Nephron progenitor cell (in vitro differentiated cells): Measurements from ENCODE around the gene UNC93B1.

ENCODE experiments used
- DNase-seq: peaks from one replicate; pipeline ENCODE4 v3.0.0; 2021
- H3K27ac Mint-ChIP-seq: 2 replicates; pipeline ENCODE4 v1.8.0; 2021; ENCODE audit warnings: mild to moderate bottlenecking, moderate library complexity, mixed read lengths
- H3K27me3 Mint-ChIP-seq: 2 replicates; pipeline ENCODE4 v1.8.0; 2021; ENCODE audit warnings: mild to moderate bottlenecking, low read depth, mixed read lengths; ENCODE audit not compliant: poor library complexity
- H3K36me3 Mint-ChIP-seq: 2 replicates; pipeline ENCODE4 v1.8.0; 2021; ENCODE audit warnings: low read depth, mixed read lengths
- H3K4me1 Mint-ChIP-seq: 2 replicates; pipeline ENCODE4 v1.8.0; 2021; ENCODE audit warnings: mixed read lengths
- H3K4me3 Mint-ChIP-seq: 2 replicates; pipeline ENCODE4 v1.8.0; 2021; ENCODE audit warnings: mild to moderate bottlenecking, moderate library complexity, mixed read lengths
- H3K9me3 Mint-ChIP-seq: 2 replicates; pipeline ENCODE4 v1.8.0; 2021; ENCODE audit warnings: mild to moderate bottlenecking, moderate library complexity, mixed read lengths
- TF ChIP-seq, protein P1 (sequence below): fragments of 200-600 bp; sonication (generic); IDR thresholded peaks from 2 replicates; pipeline ENCODE4 v1.5.0; 2021; ENCODE audit warnings: antibody characterized with exemption

Gene UNC93B1

DNA sequence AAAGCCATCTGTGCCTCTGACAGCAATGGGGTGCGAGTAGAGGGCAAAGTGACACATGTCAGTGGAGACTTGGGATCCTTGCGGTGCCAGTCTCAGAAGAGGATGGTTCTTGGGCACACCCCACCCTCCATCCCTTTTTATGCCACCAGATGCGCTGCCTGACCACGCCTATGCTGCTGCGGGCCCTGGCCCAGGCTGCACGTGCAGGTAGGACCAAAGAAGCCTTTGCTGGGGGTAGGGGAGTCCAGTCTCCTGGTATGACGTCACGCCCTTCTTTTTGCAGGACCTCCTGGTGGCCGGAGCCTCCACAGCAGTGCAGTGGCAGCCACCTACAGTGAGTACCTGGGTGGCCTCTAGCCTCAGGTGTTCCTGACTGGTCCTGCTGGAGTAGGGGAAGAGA is 28.1 kb upstream of the UNC93B1 start:
- Mint-ChIP-seq H3K4me1 (peaks cover 32% of the 10 kb centered on the region), H3K9me3 (peaks cover 4% of the 10 kb centered on the region), H3K27me3 (peaks cover 3% of the 10 kb centered on the region), H3K36me3 (peaks cover 20% of the 10 kb centered on the region), H3K4me3 (peak overlapping the region; percentile 94), H3K27ac (peak overlapping the region; percentile 82)
- DNase-seq: no peak
- TF ChIP-seq, protein P1, sequence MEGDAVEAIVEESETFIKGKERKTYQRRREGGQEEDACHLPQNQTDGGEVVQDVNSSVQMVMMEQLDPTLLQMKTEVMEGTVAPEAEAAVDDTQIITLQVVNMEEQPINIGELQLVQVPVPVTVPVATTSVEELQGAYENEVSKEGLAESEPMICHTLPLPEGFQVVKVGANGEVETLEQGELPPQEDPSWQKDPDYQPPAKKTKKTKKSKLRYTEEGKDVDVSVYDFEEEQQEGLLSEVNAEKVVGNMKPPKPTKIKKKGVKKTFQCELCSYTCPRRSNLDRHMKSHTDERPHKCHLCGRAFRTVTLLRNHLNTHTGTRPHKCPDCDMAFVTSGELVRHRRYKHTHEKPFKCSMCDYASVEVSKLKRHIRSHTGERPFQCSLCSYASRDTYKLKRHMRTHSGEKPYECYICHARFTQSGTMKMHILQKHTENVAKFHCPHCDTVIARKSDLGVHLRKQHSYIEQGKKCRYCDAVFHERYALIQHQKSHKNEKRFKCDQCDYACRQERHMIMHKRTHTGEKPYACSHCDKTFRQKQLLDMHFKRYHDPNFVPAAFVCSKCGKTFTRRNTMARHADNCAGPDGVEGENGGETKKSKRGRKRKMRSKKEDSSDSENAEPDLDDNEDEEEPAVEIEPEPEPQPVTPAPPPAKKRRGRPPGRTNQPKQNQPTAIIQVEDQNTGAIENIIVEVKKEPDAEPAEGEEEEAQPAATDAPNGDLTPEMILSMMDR: no peak

DNA sequence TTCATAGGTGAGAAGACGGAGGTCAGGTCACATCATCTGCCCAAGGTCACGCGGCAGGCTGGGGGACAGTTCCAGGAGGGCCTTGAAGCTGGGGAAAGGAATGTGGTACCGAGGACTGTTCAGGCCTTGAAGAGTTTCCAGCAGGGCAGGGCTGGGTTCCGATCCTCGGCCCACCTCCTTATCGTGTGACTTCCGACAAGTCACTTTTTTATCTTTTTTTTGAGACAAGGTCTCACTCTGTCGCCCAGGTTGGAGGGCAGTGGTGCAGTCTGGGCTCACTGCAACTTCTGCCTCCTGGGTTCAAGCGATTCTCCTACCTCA is 27.2 kb upstream of the UNC93B1 start:
- TF ChIP-seq, protein P1: no peak
- Mint-ChIP-seq H3K4me1 (peaks cover 32% of the 10 kb centered on the region), H3K27me3 (peaks cover 3% of the 10 kb centered on the region), H3K36me3 (peaks cover 24% of the 10 kb centered on the region), H3K9me3 (peaks cover 4% of the 10 kb centered on the region), H3K27ac (no peak overlapping the region), H3K4me3 (peak overlapping the region; percentile 94)
- DNase-seq: no peak

DNA sequence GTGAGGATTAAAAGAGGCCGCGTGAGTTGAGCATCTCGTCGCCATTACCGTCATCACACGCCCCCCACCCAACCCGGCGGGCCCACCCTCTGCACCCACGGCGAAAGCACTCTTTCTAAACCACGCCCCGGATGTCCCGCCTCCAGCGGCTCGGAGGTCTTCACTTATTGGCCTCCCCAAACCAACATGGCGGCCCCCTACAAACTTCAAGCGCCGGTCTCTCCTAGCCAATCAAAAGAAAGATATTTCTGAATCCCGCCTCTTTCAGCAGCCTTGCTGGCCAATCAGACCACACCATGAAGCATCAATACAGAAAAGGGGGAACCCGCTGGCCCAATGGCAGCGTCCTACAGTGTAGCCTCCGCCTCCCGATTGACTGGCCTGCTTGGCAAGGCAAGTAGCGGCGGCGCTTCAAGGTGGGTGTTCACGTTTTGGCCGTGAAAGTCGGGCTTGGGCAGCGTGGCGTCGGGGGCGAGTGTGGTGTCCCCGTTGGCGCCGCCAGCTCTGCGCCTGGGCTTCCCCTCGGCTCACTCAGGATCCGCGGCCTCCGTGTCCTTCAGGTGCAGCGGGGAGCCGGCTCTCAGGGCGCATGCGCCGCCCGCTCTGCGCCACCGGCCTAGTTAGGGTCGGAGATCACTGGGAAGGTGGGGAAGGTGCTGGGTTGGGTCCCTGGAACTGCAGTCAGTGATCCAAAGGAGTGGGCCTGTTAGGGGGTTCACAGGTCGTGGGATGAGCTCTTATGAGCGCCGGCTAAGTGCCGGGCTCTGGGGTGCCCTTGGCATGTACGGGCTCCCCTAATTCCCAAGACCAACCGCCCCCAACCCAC is 26.6 kb upstream of the UNC93B1 start, which contains the start of gene NDUFS8:
Gene NDUFS8 (plus strand): TSS at position 364 of the 826 bp plus-strand sequence. CDS start 1,471 bp downstream, outside the sequence.
- peak; percentile 96 for DNase-seq
- TF ChIP-seq, protein P1: no peak
- peaks cover 32% of the 10 kb centered on the region for H3K4me1 Mint-ChIP-seq
- peaks cover 30% of the 10 kb centered on the region for H3K36me3 Mint-ChIP-seq
- H3K9me3 Mint-ChIP-seq: peaks cover 6% of the 10 kb centered on the region
- H3K27me3 Mint-ChIP-seq: peaks cover 3% of the 10 kb centered on the region
- H3K4me3 Mint-ChIP-seq: peak within 1 kb of the TSS; percentile 94
- peak within 1 kb of the TSS; percentile 70 for H3K27ac Mint-ChIP-seq

DNA sequence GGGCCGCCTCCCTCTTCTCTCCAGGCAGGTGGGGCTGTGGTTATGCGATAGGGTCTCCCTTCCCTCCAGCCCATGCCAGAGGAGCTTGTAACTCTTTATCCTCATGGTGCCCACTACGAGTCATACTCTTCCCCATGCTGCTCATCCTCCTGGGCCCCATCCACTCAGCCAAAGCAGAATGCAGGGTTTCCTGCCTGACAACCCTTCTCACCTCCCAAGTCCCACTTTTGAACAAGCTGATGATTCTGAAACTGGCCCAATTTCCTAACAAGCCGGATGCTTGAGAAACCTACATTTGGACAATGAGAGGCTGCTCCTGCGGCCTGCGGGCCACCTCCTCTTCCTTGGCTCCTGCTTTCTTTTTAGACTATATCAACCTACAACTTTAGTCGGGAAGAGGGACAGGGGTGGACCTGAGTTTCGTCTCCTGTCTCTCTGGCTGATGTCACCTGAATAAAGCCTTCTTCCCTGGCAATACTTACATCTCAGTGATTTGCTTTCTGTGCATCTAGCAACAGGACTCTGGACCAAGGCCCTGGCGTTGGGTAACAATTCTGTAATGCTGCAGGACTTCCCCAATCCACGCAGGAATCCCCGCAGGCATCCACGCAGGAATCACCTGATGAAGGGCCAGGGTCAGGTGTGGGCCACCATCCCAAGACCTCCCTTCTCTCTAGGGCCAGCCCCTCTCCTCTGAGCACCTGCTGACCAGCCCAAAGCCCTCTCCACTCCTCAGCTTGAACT is 25.1 kb upstream of the UNC93B1 start:
- Mint-ChIP-seq H3K4me1 (peaks cover 32% of the 10 kb centered on the region), H3K27me3 (peaks cover 3% of the 10 kb centered on the region), H3K9me3 (peaks cover 21% of the 10 kb centered on the region), H3K4me3 (peak overlapping the region; percentile 94), H3K36me3 (peaks cover 45% of the 10 kb centered on the region), H3K27ac (peak overlapping the region; percentile 48)
- TF ChIP-seq, protein P1: no peak
- no peak for DNase-seq

DNA sequence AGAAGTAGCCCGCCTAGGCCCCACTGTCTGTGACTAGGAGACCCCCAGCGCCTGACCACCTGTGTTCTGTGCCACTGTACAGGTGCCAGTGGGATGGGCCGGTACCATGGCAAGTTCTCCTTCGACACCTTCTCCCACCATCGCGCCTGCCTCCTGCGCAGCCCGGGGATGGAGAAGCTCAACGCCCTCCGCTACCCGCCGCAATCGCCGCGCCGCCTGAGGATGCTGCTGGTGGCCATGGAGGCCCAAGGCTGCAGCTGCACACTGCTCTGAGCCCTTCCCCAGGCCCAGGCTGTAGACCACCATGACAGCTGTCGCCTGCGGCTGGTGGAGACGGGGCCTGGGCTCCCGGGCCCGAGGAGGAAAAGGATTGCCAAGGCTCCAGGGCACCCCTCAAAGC is 23.8 kb upstream of the UNC93B1 start:
- Mint-ChIP-seq H3K27me3 (peaks cover 3% of the 10 kb centered on the region), H3K4me3 (no peak overlapping the region), H3K27ac (no peak overlapping the region), H3K36me3 (peaks cover 43% of the 10 kb centered on the region), H3K9me3 (peaks cover 22% of the 10 kb centered on the region), H3K4me1 (peaks cover 32% of the 10 kb centered on the region)
- DNase-seq: no peak
- TF ChIP-seq, protein P1: no peak
